Colonic mucosa (tissue), 4 donors: ENCODE results near the gene ETV2. TPM values are rescaled to one million over a fixed set of nuclear protein-coding genes. Genes with fewer than 3 reads are reported as not detected.

Experiments used
- DNase-seq: peaks from one replicate; pipeline ENCODE4 v3.0.0-alpha.2; 2020
- H3K27ac ChIP-seq: fragments of 200-600 bp; one replicate; pipeline ENCODE4 v1.8.0; 2021
- H3K27me3 ChIP-seq: fragments of 200-600 bp; one replicate; pipeline ENCODE4 v1.8.0; 2021
- H3K36me3 ChIP-seq: fragments of 200-600 bp; one replicate; pipeline ENCODE4 v1.8.0; 2021
- H3K4me1 ChIP-seq: fragments of 200-600 bp; one replicate; pipeline ENCODE4 v1.8.0; 2021; ENCODE audit warnings: mild to moderate bottlenecking
- H3K4me3 ChIP-seq: fragments of 200-600 bp; one replicate; pipeline ENCODE4 v1.8.0; 2021
- H3K9ac ChIP-seq, 2 donors: one replicate each; pipeline ENCODE4 v1.7.0; 2013; ENCODE audit warnings: control low read depth in 2 of 2, low read depth in 2 of 2, low read length in 2 of 2
- H3K9me3 ChIP-seq: fragments of 200-600 bp; one replicate; pipeline ENCODE4 v1.8.0; 2021
- intact Hi-C: fragments of 100-400 bp; cut with DNase I; formaldehyde crosslinking; loops from one replicate; pipeline ENCODE4 v1.14.1; 2022
- total RNA-seq, 2 donors: library from RNA; stranded (reverse); fragmentation: NEBNext Ultra II Directional in 1 of 2; extraction: Animal tissue kit (Norgen Biotek cat#: 25700) in 1 of 2; gene quantifications; one replicate each; pipeline ENCODE4 v1.2.1, GENCODE V29; 2021
- TF ChIP-seq, protein P1 (sequence below): fragments of 200-600 bp; IDR thresholded peaks from one replicate; pipeline ENCODE4 v1.8.0; 2022; ENCODE audit warnings: antibody characterized with exemption, mild to moderate bottlenecking
- donor health status: healthy.
- donor health status: DM: no; HTN: no; CAD: no.
- donor health status: DM: no; HTN: no; CAD: no.

The ETV2 gene
- total RNA-seq, 2 donors from 2014 or later, result 1.4 to 1.9 TPM

DNA sequence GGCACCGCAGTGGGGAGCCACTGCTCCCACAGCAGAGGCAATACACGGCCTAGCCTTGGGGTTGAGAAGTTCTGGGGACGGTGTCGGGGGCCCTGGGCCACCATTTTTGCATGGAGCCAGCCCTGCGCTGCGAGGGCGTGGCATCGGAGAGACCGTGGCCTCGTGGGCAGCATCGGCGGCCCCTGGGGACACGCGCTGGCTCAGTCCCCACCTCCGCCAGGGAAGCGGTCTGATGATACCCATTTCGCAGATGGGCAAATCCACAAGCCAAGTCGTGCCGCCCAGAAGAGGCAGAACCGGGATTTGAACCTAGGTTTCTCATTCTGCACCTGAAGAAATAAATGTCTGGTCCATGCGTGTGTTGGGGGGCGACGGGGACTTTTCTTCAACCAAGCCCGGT lies 23.6 kb downstream of the ETV2 start:
- Histone ChIP-seq H3K4me3 (no peak overlapping the region), H3K4me1 (no peaks in the 10 kb centered on the region), H3K27ac (no peak overlapping the region), H3K36me3 (no peaks in the 10 kb centered on the region), H3K9ac (no peak overlapping the region), H3K27me3 (no peaks in the 10 kb centered on the region), H3K9me3 (no peaks in the 10 kb centered on the region)
- intact Hi-C loops, result no loop called here
- DNase-seq, result no peak
- TF ChIP-seq, protein P1, sequence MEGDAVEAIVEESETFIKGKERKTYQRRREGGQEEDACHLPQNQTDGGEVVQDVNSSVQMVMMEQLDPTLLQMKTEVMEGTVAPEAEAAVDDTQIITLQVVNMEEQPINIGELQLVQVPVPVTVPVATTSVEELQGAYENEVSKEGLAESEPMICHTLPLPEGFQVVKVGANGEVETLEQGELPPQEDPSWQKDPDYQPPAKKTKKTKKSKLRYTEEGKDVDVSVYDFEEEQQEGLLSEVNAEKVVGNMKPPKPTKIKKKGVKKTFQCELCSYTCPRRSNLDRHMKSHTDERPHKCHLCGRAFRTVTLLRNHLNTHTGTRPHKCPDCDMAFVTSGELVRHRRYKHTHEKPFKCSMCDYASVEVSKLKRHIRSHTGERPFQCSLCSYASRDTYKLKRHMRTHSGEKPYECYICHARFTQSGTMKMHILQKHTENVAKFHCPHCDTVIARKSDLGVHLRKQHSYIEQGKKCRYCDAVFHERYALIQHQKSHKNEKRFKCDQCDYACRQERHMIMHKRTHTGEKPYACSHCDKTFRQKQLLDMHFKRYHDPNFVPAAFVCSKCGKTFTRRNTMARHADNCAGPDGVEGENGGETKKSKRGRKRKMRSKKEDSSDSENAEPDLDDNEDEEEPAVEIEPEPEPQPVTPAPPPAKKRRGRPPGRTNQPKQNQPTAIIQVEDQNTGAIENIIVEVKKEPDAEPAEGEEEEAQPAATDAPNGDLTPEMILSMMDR, result no peak

DNA sequence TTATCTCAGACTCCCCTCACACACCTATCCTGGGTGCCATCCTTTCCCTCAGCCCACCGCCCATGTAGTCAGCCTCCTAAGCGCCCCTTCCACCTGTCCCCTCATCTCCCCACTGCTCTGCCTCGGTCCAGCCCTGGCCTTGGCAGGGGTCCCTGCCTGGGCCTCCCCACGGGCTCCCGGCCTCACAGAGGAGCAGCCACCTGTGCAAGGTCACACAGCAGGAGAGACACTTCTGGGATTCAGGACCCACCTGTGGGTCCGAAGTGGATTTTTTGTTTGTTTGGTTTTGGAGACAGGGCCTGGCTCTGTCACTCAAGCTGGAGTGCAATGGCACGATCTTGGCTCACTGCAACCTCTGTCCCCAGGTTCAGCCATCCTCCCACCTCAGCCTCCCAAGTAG lies 24.1 kb downstream of the ETV2 start:
- DNase-seq, result no peak

DNA sequence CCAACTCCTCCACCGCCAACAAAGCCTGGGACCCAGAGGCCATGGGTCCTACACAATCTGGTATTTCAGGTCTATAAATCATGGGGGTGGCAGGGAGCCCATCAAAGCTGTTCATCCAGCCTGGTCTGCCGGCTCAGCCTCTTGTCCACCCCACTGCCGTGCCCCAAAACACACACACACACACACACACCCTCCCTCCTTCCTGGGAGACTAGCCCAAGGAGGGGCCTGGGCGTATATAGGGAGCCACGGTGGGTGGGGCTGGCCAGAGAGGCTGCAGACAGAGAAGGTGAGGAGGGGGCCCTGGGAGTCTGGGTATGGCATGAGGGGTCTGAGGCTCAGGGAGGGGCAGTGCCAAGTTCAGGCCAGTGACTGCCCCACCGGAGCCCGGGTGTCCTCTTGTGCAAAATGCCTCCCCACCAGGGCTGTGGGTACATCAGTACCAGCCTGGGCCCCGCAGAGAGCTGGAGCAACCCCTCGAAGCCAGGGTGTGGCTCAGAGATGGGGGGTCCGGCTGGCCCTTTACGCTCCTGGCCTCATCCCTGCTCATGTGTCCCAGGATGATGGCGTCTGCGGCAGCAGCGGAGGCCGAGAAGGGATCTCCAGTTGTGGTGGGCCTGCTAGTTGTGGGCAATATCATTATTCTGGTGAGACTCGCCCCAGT lies 24.8 kb downstream of the ETV2 start, which contains the start of gene UPK1A:
TSS of gene UPK1A (plus strand) at position 267 of the 663 bp plus-strand sequence. CDS start at position 563, 296 bp downstream.
- no peaks in the 10 kb centered on the region for H3K9me3 ChIP-seq
- no peaks in the 10 kb centered on the region for H3K36me3 ChIP-seq
- TF ChIP-seq, protein P1, result no peak
- no peak within 1 kb of the TSS for H3K27ac ChIP-seq
- no peaks in the 10 kb centered on the region for H3K27me3 ChIP-seq
- intact Hi-C loops, result no loop called here
- no peak within 1 kb of the TSS for H3K9ac ChIP-seq
- DNase-seq, result no peak
- no peak within 1 kb of the TSS for H3K4me3 ChIP-seq
- no peaks in the 10 kb centered on the region for H3K4me1 ChIP-seq

More for the DNA sequence above, 24.1 kb downstream of the ETV2 start:
- H3K4me3 ChIP-seq, result no peak overlapping the region
- TF ChIP-seq, protein P1, result no peak
- H3K9ac ChIP-seq, result no peak overlapping the region
- no peaks in the 10 kb centered on the region for H3K27me3 ChIP-seq
- no peaks in the 10 kb centered on the region for H3K36me3 ChIP-seq
- no peak overlapping the region for H3K27ac ChIP-seq
- H3K9me3 ChIP-seq, result no peaks in the 10 kb centered on the region
- no peaks in the 10 kb centered on the region for H3K4me1 ChIP-seq
- intact Hi-C loops, result no loop called here

DNA sequence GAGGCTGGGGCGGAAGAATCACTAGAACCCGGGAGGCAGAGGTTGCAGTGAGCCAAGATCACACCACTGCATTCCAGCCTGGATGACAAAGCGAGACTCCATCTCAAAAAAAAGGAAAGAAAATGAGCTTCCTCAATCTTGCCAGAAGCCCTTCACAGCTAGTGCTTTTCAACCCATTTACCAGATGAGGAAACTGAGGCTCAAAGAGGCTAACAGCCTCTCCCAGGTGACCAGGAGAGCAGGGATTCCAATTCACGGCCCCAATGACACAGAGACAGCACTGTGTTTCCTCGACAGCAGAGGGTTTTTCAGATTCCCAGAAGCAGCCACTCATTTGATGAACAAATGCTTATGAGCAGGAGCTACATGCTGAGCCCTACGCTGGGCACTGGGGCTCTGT lies 28.0 kb downstream of the ETV2 start:
- Histone ChIP-seq H3K4me3 (no peak overlapping the region), H3K9ac (no peak overlapping the region), H3K27me3 (peaks cover 18% of the 10 kb centered on the region), H3K27ac (no peak overlapping the region), H3K4me1 (no peaks in the 10 kb centered on the region), H3K9me3 (no peaks in the 10 kb centered on the region), H3K36me3 (no peaks in the 10 kb centered on the region)
- TF ChIP-seq, protein P1, result no peak
- DNase-seq, result no peak
- intact Hi-C loops, result no loop called here

DNA sequence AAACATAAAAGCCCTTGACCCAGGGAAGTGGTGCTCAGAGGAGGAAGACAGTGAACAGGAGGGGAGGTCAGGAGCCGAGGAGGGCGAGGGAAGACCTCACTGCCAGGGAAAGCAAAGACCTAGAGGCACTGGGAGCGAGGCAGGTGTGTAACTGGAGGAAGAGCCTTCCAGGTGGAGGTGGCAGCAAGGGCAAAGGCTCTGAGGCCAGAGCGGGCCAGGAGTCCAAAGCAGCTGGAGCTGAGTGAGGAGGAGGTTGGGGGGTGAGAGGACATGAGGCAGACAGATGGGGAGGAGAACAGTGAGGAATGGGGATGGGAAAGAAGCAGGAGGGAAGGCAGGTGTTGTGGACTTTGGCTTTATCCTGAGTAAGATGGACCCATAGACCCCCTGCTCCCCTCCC lies 28.4 kb downstream of the ETV2 start:
- H3K27ac ChIP-seq, result no peak overlapping the region
- H3K36me3 ChIP-seq, result no peaks in the 10 kb centered on the region
- TF ChIP-seq, protein P1, result no peak
- H3K9ac ChIP-seq, result no peak overlapping the region
- no peaks in the 10 kb centered on the region for H3K9me3 ChIP-seq
- H3K4me1 ChIP-seq, result no peaks in the 10 kb centered on the region
- no peak for DNase-seq
- H3K4me3 ChIP-seq, result no peak overlapping the region
- intact Hi-C loops, result no loop called here
- peaks cover 18% of the 10 kb centered on the region for H3K27me3 ChIP-seq
